SK-N-SH (cell line): ENCODE measurements around the gene BEGAIN.

Experiments used
- CTCF ChIP-seq: fragments of 200-600 bp; sonication (generic); IDR thresholded peaks from 2 replicates; pipeline ENCODE4 v1.6.1; 2017; ENCODE audit warnings: antibody characterized with exemption, mild to moderate bottlenecking, moderate library complexity
- POLR2AphosphoS5 ChIP-seq: IDR thresholded peaks from 2 replicates; pipeline ENCODE4 v1.6.1; 2012; ENCODE audit warnings: low read depth, low read length
- RAD21 ChIP-seq: IDR thresholded peaks from 2 replicates; pipeline ENCODE4 v1.6.1; 2012; ENCODE audit warnings: mild to moderate bottlenecking, low read length
- RFX5 ChIP-seq: IDR thresholded peaks from 2 replicates; pipeline ENCODE4 v1.6.1; 2012; ENCODE audit warnings: mild to moderate bottlenecking, improper control_type of control experiment, low read length

GRCh38 chr14:100546051-100546443 is 41.2 kb downstream of the BEGAIN start:
- TF ChIP-seq RFX5, result no peak
- TF ChIP-seq CTCF, result no peak
- no peak for TF ChIP-seq POLR2AphosphoS5
- TF ChIP-seq RAD21, result no peak
